ENCODE results near the gene SPOPL. TPM values are rescaled to one million over a fixed set of nuclear protein-coding genes. Genes with fewer than 3 reads are reported as not detected.
"Not testable (repeated sequence)": the region's sequence is repeated elsewhere in the genome, so short reads cannot be mapped to it uniquely, and the experiment has no call there.

The SPOPL gene
- polyA plus RNA-seq, 1 donor from 2014 or later: 16.4 TPM

DNA sequence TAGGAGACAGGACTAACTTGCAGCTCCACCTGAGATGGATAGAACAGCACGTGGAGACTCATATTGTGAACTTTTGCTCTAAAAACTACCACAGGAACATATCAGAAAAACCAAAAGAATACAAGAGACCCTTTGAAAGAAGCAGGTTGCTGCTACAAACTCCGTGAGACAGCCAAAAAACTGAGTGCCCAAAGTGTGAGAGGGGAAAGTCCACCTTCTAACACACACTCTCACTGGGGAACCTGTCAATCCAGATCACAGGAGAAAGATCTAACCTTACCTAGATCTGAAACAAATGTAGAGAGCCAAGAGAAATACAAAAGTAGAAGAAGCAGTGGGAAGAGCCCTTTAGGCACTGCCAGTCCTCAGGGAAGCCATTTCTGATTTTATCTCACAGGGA lies 46.3 kb upstream of the SPOPL start:
- H3K9me3 ChIP-seq (ENCODE audit: low read length): no peaks in the 10 kb centered on the region
- no peaks in the 10 kb centered on the region for H4K20me1 ChIP-seq (ENCODE audit: insufficient read depth)
- no peaks in the 10 kb centered on the region for H3K79me2 ChIP-seq (replicated peaks; ENCODE audit: insufficient read depth, low read length)
- no peak overlapping the region for H3K4me2 ChIP-seq (ENCODE audit: low read length)
- H3K9me2 ChIP-seq (ENCODE audit: insufficient read depth, low read length): no peaks in the 10 kb centered on the region
- H2AFZ ChIP-seq (ENCODE audit: low read depth, low read length): no peak overlapping the region
- H3K9ac ChIP-seq (ENCODE audit: low read length): no peak overlapping the region
- H3F3A ChIP-seq (ENCODE audit: insufficient read depth, low read length, poor library complexity, severe bottlenecking): no peaks in the 10 kb centered on the region
- no peaks in the 10 kb centered on the region for H3K36me3 ChIP-seq (ENCODE audit: insufficient read depth, low read length)
- H3K27me3 ChIP-seq (ENCODE audit: insufficient read depth, low read depth, low read length): no peaks in the 10 kb centered on the region
- TF ChIP-seq, protein P1, sequence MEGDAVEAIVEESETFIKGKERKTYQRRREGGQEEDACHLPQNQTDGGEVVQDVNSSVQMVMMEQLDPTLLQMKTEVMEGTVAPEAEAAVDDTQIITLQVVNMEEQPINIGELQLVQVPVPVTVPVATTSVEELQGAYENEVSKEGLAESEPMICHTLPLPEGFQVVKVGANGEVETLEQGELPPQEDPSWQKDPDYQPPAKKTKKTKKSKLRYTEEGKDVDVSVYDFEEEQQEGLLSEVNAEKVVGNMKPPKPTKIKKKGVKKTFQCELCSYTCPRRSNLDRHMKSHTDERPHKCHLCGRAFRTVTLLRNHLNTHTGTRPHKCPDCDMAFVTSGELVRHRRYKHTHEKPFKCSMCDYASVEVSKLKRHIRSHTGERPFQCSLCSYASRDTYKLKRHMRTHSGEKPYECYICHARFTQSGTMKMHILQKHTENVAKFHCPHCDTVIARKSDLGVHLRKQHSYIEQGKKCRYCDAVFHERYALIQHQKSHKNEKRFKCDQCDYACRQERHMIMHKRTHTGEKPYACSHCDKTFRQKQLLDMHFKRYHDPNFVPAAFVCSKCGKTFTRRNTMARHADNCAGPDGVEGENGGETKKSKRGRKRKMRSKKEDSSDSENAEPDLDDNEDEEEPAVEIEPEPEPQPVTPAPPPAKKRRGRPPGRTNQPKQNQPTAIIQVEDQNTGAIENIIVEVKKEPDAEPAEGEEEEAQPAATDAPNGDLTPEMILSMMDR (IDR thresholded peaks at IDR 0.05; ENCODE audit: poor library complexity, severe bottlenecking): no peak
- TF ChIP-seq RAD21 (conservative IDR thresholded peaks at IDR 0.05) (no peak), MXI1 (conservative IDR thresholded peaks at IDR 0.05; ENCODE audit: poor library complexity, severe bottlenecking) (no peak)
- no peak overlapping the region for H3K4me3 ChIP-seq (ENCODE audit: low read length)
- no peak overlapping the region for H3K27ac ChIP-seq (ENCODE audit: low read length)

DNA sequence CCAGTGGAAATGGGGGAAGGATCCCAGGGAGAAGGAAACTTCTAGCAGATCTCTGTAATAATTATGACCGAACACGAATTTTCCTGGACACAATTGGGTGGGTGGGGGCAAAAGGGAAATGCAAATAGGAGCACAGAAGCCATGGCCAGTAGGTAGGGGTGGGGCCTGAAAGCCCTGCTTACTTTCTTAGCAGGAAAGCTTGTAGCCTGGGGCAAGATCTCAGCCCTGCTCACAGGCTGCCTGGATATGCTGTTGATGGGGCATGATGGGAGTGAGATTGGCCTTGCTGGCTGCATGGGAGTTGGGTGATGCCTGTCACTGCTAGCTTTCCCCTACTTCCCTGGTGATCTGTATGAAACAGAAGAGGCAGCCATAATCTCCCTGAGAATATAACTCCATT lies 45.9 kb upstream of the SPOPL start:
- no peak overlapping the region for H3K9ac ChIP-seq (ENCODE audit: low read length)
- no peak overlapping the region for H3K4me2 ChIP-seq (ENCODE audit: low read length)
- TF ChIP-seq EZH2 (IDR thresholded peaks at IDR 0.05; ENCODE audit: borderline replicate concordance, insufficient read depth, low read length, poor library complexity, severe bottlenecking): no peak
- no peak for TF ChIP-seq MXI1 (conservative IDR thresholded peaks at IDR 0.05; ENCODE audit: poor library complexity, severe bottlenecking)
- TF ChIP-seq POLR2AphosphoS5 (IDR thresholded peaks at IDR 0.05): no peak
- TF ChIP-seq, protein P2, sequence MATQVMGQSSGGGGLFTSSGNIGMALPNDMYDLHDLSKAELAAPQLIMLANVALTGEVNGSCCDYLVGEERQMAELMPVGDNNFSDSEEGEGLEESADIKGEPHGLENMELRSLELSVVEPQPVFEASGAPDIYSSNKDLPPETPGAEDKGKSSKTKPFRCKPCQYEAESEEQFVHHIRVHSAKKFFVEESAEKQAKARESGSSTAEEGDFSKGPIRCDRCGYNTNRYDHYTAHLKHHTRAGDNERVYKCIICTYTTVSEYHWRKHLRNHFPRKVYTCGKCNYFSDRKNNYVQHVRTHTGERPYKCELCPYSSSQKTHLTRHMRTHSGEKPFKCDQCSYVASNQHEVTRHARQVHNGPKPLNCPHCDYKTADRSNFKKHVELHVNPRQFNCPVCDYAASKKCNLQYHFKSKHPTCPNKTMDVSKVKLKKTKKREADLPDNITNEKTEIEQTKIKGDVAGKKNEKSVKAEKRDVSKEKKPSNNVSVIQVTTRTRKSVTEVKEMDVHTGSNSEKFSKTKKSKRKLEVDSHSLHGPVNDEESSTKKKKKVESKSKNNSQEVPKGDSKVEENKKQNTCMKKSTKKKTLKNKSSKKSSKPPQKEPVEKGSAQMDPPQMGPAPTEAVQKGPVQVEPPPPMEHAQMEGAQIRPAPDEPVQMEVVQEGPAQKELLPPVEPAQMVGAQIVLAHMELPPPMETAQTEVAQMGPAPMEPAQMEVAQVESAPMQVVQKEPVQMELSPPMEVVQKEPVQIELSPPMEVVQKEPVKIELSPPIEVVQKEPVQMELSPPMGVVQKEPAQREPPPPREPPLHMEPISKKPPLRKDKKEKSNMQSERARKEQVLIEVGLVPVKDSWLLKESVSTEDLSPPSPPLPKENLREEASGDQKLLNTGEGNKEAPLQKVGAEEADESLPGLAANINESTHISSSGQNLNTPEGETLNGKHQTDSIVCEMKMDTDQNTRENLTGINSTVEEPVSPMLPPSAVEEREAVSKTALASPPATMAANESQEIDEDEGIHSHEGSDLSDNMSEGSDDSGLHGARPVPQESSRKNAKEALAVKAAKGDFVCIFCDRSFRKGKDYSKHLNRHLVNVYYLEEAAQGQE (IDR thresholded peaks at IDR 0.05; ENCODE audit: borderline replicate concordance): no peak
- no peak for TF ChIP-seq SMC3 (conservative IDR thresholded peaks at IDR 0.05; ENCODE audit: poor library complexity)
- no peak for TF ChIP-seq RAD21 (conservative IDR thresholded peaks at IDR 0.05)
- TF ChIP-seq, protein P1 (IDR thresholded peaks at IDR 0.05; ENCODE audit: poor library complexity, severe bottlenecking): no peak
- no peak for TF ChIP-seq TAF1 (IDR thresholded peaks at IDR 0.05; ENCODE audit: low read depth)
- no peak for TF ChIP-seq EP300 (conservative IDR thresholded peaks at IDR 0.05; ENCODE audit: poor library complexity, severe bottlenecking)
- H2AFZ ChIP-seq (ENCODE audit: low read depth, low read length): no peak overlapping the region
- H4K20me1 ChIP-seq (ENCODE audit: insufficient read depth): no peaks in the 10 kb centered on the region
- H3K27me3 ChIP-seq (ENCODE audit: insufficient read depth, low read depth, low read length): no peaks in the 10 kb centered on the region
- H3K9me2 ChIP-seq (ENCODE audit: insufficient read depth, low read length): no peaks in the 10 kb centered on the region
- H3F3A ChIP-seq (ENCODE audit: insufficient read depth, low read length, poor library complexity, severe bottlenecking): no peaks in the 10 kb centered on the region
- no peaks in the 10 kb centered on the region for H3K9me3 ChIP-seq (ENCODE audit: low read length)
- no peak overlapping the region for H3K27ac ChIP-seq (ENCODE audit: low read length)
- H3K4me3 ChIP-seq (ENCODE audit: low read length): no peak overlapping the region
- H3K79me2 ChIP-seq (replicated peaks; ENCODE audit: insufficient read depth, low read length): no peaks in the 10 kb centered on the region
- H3K36me3 ChIP-seq (ENCODE audit: insufficient read depth, low read length): no peaks in the 10 kb centered on the region

DNA sequence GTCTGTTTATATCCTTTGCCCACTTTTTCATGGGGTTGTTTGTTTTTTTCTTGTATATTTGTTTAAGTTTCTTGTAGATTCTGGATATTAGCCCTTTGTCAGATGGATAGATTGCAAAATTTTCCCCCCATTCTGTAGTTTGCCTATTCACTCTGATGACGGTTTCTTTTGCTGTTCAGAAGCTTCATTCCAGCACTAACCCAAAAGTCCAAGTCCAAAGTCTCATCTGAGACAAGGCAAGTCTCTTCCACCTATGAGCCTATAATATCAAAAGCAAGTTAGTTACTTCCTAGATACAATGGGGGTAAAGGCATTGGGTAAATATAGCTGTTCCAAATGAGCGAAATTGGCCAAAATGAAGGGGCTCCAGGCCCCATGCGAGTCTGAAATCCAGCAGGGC lies 38.9 kb upstream of the SPOPL start:
- H3K4me2 ChIP-seq (ENCODE audit: low read length); H3K9ac ChIP-seq (ENCODE audit: low read length); H3K27me3 ChIP-seq (ENCODE audit: insufficient read depth, low read depth, low read length); H3K36me3 ChIP-seq (ENCODE audit: insufficient read depth, low read length); H2AFZ ChIP-seq (ENCODE audit: low read depth, low read length); H3K79me2 ChIP-seq (replicated peaks; ENCODE audit: insufficient read depth, low read length); H3K27ac ChIP-seq (ENCODE audit: low read length); H4K20me1 ChIP-seq (ENCODE audit: insufficient read depth); H3F3A ChIP-seq (ENCODE audit: insufficient read depth, low read length, poor library complexity, severe bottlenecking); H3K9me3 ChIP-seq (ENCODE audit: low read length); H3K4me3 ChIP-seq (ENCODE audit: low read length); H3K9me2 ChIP-seq (ENCODE audit: insufficient read depth, low read length): not testable (repeated sequence)
